A673 (cell line): ENCODE results near the gene PARP15. TPM values are rescaled to one million over a fixed set of nuclear protein-coding genes. Genes with fewer than 3 reads are reported as not detected.

Experiments used
- BruUV-seq: library from RNA; stranded (reverse); fragments of 400-500 nt; replicated peaks from 2 replicates; lab custom pipeline; 2021; lab: Mats Ljungman, UMichigan
- CTCF ChIA-PET: fragments of 300-600 bp; sonication (Branson Sonifier 250); formaldehyde crosslinking; loops from one replicate; lab custom pipeline; 2022; ENCODE audit warnings: antibody characterized with exemption; lab: Charles Lee
- POLR2A ChIA-PET: fragments of 300-600 bp; sonication (Branson Sonifier 250); formaldehyde crosslinking; loops from one replicate; lab custom pipeline; 2022; ENCODE audit warnings: antibody characterized with exemption; ENCODE audit not compliant: low non-redundant PET; lab: Charles Lee
- DNase-seq: peaks from one replicate; pipeline ENCODE4 v3.0.0-alpha.2; 2015; ENCODE audit warnings: low spot score
- H3K27ac ChIP-seq: fragments of 200-600 bp; sonication (generic); 2 replicates; pipeline ENCODE4 v1.5.1; 2016; ENCODE audit warnings: mixed run types, low read depth, mild to moderate bottlenecking, mixed read lengths, antibody characterized with exemption, low read length; ENCODE audit not compliant: poor library complexity, severe bottlenecking
- H3K27me3 ChIP-seq: fragments of 200-600 bp; sonication (generic); replicated peaks from 2 replicates; pipeline ENCODE4 v1.6.1; 2017; ENCODE audit warnings: mixed run types, low read depth, mild to moderate bottlenecking, mixed read lengths, antibody characterized with exemption, low read length; ENCODE audit not compliant: insufficient read depth, poor library complexity
- H3K36me3 ChIP-seq: fragments of 200-600 bp; sonication (generic); 2 replicates; pipeline ENCODE4 v1.6.1; 2016; ENCODE audit warnings: mixed run types, mild to moderate bottlenecking, mixed read lengths, antibody characterized with exemption, low read length; ENCODE audit not compliant: insufficient read depth, poor library complexity, severe bottlenecking
- H3K4me1 ChIP-seq: fragments of 200-600 bp; sonication (generic); 2 replicates; pipeline ENCODE4 v1.6.1; 2017; ENCODE audit warnings: mixed run types, mild to moderate bottlenecking, mixed read lengths, antibody characterized with exemption, low read length; ENCODE audit not compliant: insufficient read depth, poor library complexity, severe bottlenecking
- H3K4me3 ChIP-seq: fragments of 200-600 bp; sonication (generic); 2 replicates; pipeline ENCODE4 v1.5.1; 2016; ENCODE audit warnings: low read depth, mixed run types, mild to moderate bottlenecking, mixed read lengths, low read length; ENCODE audit not compliant: poor library complexity, severe bottlenecking
- H3K9me3 ChIP-seq: fragments of 200-600 bp; sonication (generic); 2 replicates; pipeline ENCODE4 v1.6.1; 2016; ENCODE audit warnings: mixed run types, low read depth, mild to moderate bottlenecking, mixed read lengths, antibody characterized with exemption, low read length; ENCODE audit not compliant: poor library complexity, severe bottlenecking
- EZH2 ChIP-seq: fragments of 200-600 bp; sonication (generic); IDR thresholded peaks from 2 replicates; pipeline ENCODE4 v1.6.1; 2017; ENCODE audit warnings: borderline replicate concordance, low read depth, mild to moderate bottlenecking, mixed read lengths, antibody characterized with exemption, low read length; ENCODE audit not compliant: poor library complexity, severe bottlenecking
- intact Hi-C: fragments of 100-400 bp; cut with micrococcal nuclease; formaldehyde crosslinking; loops from one replicate; pipeline ENCODE4 v1.10.0; 2022; ENCODE audit not compliant: unreplicated experiment
- total RNA-seq: library from RNA; stranded (reverse); gene quantifications from 2 replicates; pipeline ENCODE4 v1.2.3, GENCODE V29; 2021
- TF ChIP-seq, protein P1 (sequence below): fragments of 300-800, 200-600 bp; sonication (generic); conservative IDR thresholded peaks from 2 replicates; pipeline ENCODE4 v1.5.1; 2017; ENCODE audit warnings: low read depth, mild to moderate bottlenecking, antibody characterized with exemption, low read length, moderate library complexity, mixed read lengths

Gene PARP15
- total RNA-seq, 1 experiment from 2014 or later, result not detected

GRCh38 chr3:122580470-122580869 is 3.0 kb downstream of the PARP15 start:
- H3K36me3 ChIP-seq, result no peaks in the 10 kb centered on the region
- BruUV-seq, result no TSS peak
- ChIA-PET CTCF (no interaction called here), POLR2A (no interaction called here)
- intact Hi-C loops, result no loop called here
- no peak overlapping the region for H3K4me3 ChIP-seq
- H3K27ac ChIP-seq, result no peak overlapping the region
- H3K4me1 ChIP-seq, result no peaks in the 10 kb centered on the region
- no peaks in the 10 kb centered on the region for H3K27me3 ChIP-seq
- no peak for TF ChIP-seq EZH2
- TF ChIP-seq, protein P1, sequence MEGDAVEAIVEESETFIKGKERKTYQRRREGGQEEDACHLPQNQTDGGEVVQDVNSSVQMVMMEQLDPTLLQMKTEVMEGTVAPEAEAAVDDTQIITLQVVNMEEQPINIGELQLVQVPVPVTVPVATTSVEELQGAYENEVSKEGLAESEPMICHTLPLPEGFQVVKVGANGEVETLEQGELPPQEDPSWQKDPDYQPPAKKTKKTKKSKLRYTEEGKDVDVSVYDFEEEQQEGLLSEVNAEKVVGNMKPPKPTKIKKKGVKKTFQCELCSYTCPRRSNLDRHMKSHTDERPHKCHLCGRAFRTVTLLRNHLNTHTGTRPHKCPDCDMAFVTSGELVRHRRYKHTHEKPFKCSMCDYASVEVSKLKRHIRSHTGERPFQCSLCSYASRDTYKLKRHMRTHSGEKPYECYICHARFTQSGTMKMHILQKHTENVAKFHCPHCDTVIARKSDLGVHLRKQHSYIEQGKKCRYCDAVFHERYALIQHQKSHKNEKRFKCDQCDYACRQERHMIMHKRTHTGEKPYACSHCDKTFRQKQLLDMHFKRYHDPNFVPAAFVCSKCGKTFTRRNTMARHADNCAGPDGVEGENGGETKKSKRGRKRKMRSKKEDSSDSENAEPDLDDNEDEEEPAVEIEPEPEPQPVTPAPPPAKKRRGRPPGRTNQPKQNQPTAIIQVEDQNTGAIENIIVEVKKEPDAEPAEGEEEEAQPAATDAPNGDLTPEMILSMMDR, result no peak
- no peak for DNase-seq
- peaks cover 17% of the 10 kb centered on the region for H3K9me3 ChIP-seq

- H3K36me3 ChIP-seq, result no peaks in the 10 kb centered on the region
- H3K9me3 ChIP-seq, result peaks cover 17% of the 10 kb centered on the region
- POLR2A ChIA-PET, result no interaction called here
- H3K27me3 ChIP-seq, result no peaks in the 10 kb centered on the region
- no peaks in the 10 kb centered on the region for H3K4me1 ChIP-seq
- DNase-seq, result no peak
- intact Hi-C loops, result no loop called here
- BruUV-seq, result no TSS peak
- no peak overlapping the region for H3K4me3 ChIP-seq
- no peak overlapping the region for H3K27ac ChIP-seq
- CTCF ChIA-PET, result no interaction called here
- TF ChIP-seq, protein P1, result no peak
- TF ChIP-seq EZH2, result no peak
Observed at GRCh38 chr3:122581622-122582021, 4.2 kb downstream of the PARP15 start.

DNA sequence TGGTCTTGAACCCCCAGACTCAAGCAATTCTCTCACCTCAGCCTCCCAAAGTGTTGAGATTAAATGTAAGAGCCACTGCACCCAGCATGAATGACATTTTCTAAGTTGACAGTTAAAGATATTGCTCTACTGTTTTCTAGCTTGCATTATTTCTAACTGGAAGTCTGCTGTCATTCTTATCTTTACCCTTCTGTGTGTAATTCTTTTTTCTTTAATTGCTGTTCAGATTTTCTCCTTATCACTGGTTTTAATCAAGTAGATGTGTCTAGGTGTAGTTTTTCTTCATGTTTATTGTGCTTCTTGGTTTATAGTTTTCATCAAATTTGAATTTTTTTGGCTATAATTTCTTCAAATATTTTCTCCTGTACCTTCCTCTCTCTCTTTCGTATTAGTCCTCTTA is 4.9 kb downstream of the PARP15 start:
- DNase-seq, result no peak
- CTCF ChIA-PET, result no interaction called here
- Histone ChIP-seq H3K9me3 (peaks cover 17% of the 10 kb centered on the region), H3K4me1 (no peaks in the 10 kb centered on the region), H3K36me3 (no peaks in the 10 kb centered on the region), H3K27ac (no peak overlapping the region), H3K27me3 (no peaks in the 10 kb centered on the region), H3K4me3 (no peak overlapping the region)
- BruUV-seq, result no TSS peak
- intact Hi-C loops, result no loop called here
- POLR2A ChIA-PET, result no interaction called here
- TF ChIP-seq, protein P1, result no peak
- no peak for TF ChIP-seq EZH2
